A549 (cell line): Measurements from ENCODE around the gene ARL4A. TPM values are rescaled to one million over a fixed set of nuclear protein-coding genes. Genes with fewer than 3 reads are reported as not detected.

Experiments
- ATAC-seq, 2 experiments: fragments of 200-7000 bp in 1 of 2; fragments of >200 bp in 1 of 2; cut with Nextera tagmentation in 1 of 2; cut with Tn5 transposase in 1 of 2; 3 replicates each; pipeline versions ENCODE4 v1.8.0 to v1.9.1; 2018 to 2020; ENCODE audit warnings: mild to moderate bottlenecking in 1 of 2, moderate library complexity in 1 of 2
- CTCF ChIA-PET: fragments of 300-600 bp; sonication (Branson Sonifier 250); formaldehyde crosslinking; extraction: SDS; loops from one replicate; lab custom pipeline; 2021; ENCODE audit warnings: antibody characterized with exemption, inconsistent platforms; lab: Yijun Ruan, JAX
- POLR2A ChIA-PET: fragments of 350-600 bp; formaldehyde crosslinking; extraction: SDS; loops from one replicate; lab custom pipeline; 2021; ENCODE audit warnings: antibody characterized with exemption, inconsistent platforms; lab: Yijun Ruan, JAX
- DNase-seq, 2 experiments: peaks; one replicate each; pipeline versions ENCODE4 v3.0.0 to v3.0.0-alpha.2; 2011 to 2016; ENCODE audit warnings: low read depth in 1 of 2, low spot score in 1 of 2
- FAIRE-seq: peaks from 2 replicates; lab custom pipeline; 2011; peaks lifted over from hg19 to GRCh38; lab: Jason Lieb, UNC
- H3K27ac ChIP-seq, 2 experiments: fragments of >200 bp; sonication (Bioruptor Twin); formaldehyde crosslinking; 3 replicates each; pipeline ENCODE4 v1.5.1; 2016 to 2017
- H3K4me1 ChIP-seq: fragments of >200 bp; sonication (Bioruptor Twin); formaldehyde crosslinking; 3 replicates; pipeline ENCODE4 v1.6.1; 2016
- H3K4me2 ChIP-seq: fragments of >200 bp; sonication (Bioruptor Twin); formaldehyde crosslinking; 3 replicates; pipeline ENCODE4 v1.6.1; 2016
- H3K4me3 ChIP-seq: fragments of >200 bp; sonication (Bioruptor Twin); formaldehyde crosslinking; 3 replicates; pipeline ENCODE4 v1.5.1; 2016
- H3K9me3 ChIP-seq: fragments of >200 bp; sonication (Bioruptor Twin); formaldehyde crosslinking; 3 replicates; pipeline ENCODE4 v1.6.1; 2016
- BHLHE40 ChIP-seq: IDR thresholded peaks from 2 replicates; pipeline ENCODE4 v1.6.1; 2012; ENCODE audit warnings: low read depth, low read length, inconsistent platforms
- CBX8 ChIP-seq: fragments of 200-600 bp; sonication (generic); IDR thresholded peaks from 2 replicates; pipeline ENCODE4 v1.6.1; 2016
- CEBPB ChIP-seq, 2 experiments: fragments of >200 bp in 1 of 2; sonication (Bioruptor Twin) in 1 of 2; formaldehyde crosslinking in 1 of 2; IDR thresholded peaks; 2 replicates each; pipeline ENCODE4 v1.6.1; 2012 to 2016
- EHMT2 ChIP-seq: fragments of 200-600 bp; sonication (generic); IDR thresholded peaks from 2 replicates; pipeline ENCODE4 v1.6.1; 2016; ENCODE audit warnings: antibody characterized with exemption, low read depth, mild to moderate bottlenecking, moderate library complexity
- ELK1 ChIP-seq: fragments of 150-350 bp; IDR thresholded peaks from 2 replicates; pipeline ENCODE4 v1.6.1; 2014; ENCODE audit warnings: low read depth, mild to moderate bottlenecking, low read length
- EP300 ChIP-seq, 2 experiments: fragments of >200 bp; sonication (Bioruptor Twin); formaldehyde crosslinking; IDR thresholded peaks; 2 replicates in 1 of 2; 3 replicates in 1 of 2; pipeline ENCODE4 v1.6.1; 2016 to 2017
- FOSB ChIP-seq: fragments of 250-450 bp; sonication (Bioruptor Pico); IDR thresholded peaks from 2 replicates; pipeline ENCODE4 v1.5.0; 2020; ENCODE audit warnings: mild to moderate bottlenecking, moderate library complexity
- HDAC2 ChIP-seq: fragments of 200-600 bp; sonication (generic); IDR thresholded peaks from 2 replicates; pipeline ENCODE4 v1.6.1; 2016
- HOXB5 ChIP-seq: fragments of 250-450 bp; sonication (Bioruptor Pico); IDR thresholded peaks from 2 replicates; pipeline ENCODE4 v1.5.0; 2020; ENCODE audit warnings: mild to moderate bottlenecking, moderate library complexity
- KDM1A ChIP-seq: fragments of 200-600 bp; sonication (generic); IDR thresholded peaks from 2 replicates; pipeline ENCODE4 v1.6.1; 2016; ENCODE audit warnings: low read depth, mild to moderate bottlenecking
- MAZ ChIP-seq: fragments of 150-350 bp; IDR thresholded peaks from 2 replicates; pipeline ENCODE4 v1.6.1; 2014; ENCODE audit warnings: antibody characterized with exemption, low read depth, low read length, borderline replicate concordance
- MYC ChIP-seq: IDR thresholded peaks from 2 replicates; pipeline ENCODE4 v1.6.1; 2012; ENCODE audit warnings: mild to moderate bottlenecking, inconsistent platforms, low read length, improper control_type of control experiment, borderline replicate concordance
- PBX3 ChIP-seq: IDR thresholded peaks from 2 replicates; pipeline ENCODE4 v1.6.1; 2012
- POLR2A ChIP-seq: IDR thresholded peaks from 2 replicates; pipeline ENCODE4 v1.6.1; 2012; ENCODE audit warnings: mild to moderate bottlenecking, low read length
- POLR2AphosphoS2 ChIP-seq: conservative IDR thresholded peaks from 2 replicates; pipeline ENCODE4 v1.6.1; 2012; ENCODE audit warnings: low read length, improper control_type of control experiment, inconsistent platforms
- RCOR1 ChIP-seq: fragments of 150-350 bp; IDR thresholded peaks from 2 replicates; pipeline ENCODE4 v1.6.1; 2014; ENCODE audit warnings: antibody characterized with exemption, low read length, low read depth
- REST ChIP-seq: fragments of 200-600 bp; sonication (generic); IDR thresholded peaks from 2 replicates; pipeline ENCODE4 v1.6.1; 2016; ENCODE audit warnings: antibody characterized with exemption, mild to moderate bottlenecking, moderate library complexity
- SREBF2 ChIP-seq: fragments of 450-650 bp; IDR thresholded peaks from 2 replicates; pipeline ENCODE4 v1.6.1; 2014; ENCODE audit warnings: mild to moderate bottlenecking, moderate library complexity
- ZC3H11A ChIP-seq: fragments of 450-650 bp; IDR thresholded peaks from 2 replicates; pipeline ENCODE4 v1.6.1; 2014; ENCODE audit warnings: antibody characterized with exemption, mild to moderate bottlenecking
- WGBS: methylation state at CpG from one replicate; pipeline ENCODE4 v1.1.6; 2017; ENCODE audit errors: missing lambda C conversion rate; 5-methylcytosine and 5-hydroxymethylcytosine counted together
- polyA plus RNA-seq, 4 experiments: library from polyadenylated mRNA; depleted of rRNA in 3 of 4; stranded (reverse); fragments of >200 nt; fragmentation: RNase III in 1 of 4; extraction: RNeasy Plus Mini Kit Qiagen cat#74134 plus additional on column Dnase treatment in 1 of 4; gene quantifications; 2 replicates in 3 of 4; 3 replicates in 1 of 4; pipeline ENCODE4 v1.2.3, GENCODE V29; 2011 to 2017
- TF ChIP-seq, protein P1 (sequence below): fragments of 450-650 bp; IDR thresholded peaks from 2 replicates; pipeline ENCODE4 v1.6.1; 2014; ENCODE audit warnings: antibody characterized with exemption

ARL4A gene
- polyA plus RNA-seq, 2 of the 4 experiments (the other 2 are of a cell fraction) = 51.9 to 76.1 TPM

DNA sequence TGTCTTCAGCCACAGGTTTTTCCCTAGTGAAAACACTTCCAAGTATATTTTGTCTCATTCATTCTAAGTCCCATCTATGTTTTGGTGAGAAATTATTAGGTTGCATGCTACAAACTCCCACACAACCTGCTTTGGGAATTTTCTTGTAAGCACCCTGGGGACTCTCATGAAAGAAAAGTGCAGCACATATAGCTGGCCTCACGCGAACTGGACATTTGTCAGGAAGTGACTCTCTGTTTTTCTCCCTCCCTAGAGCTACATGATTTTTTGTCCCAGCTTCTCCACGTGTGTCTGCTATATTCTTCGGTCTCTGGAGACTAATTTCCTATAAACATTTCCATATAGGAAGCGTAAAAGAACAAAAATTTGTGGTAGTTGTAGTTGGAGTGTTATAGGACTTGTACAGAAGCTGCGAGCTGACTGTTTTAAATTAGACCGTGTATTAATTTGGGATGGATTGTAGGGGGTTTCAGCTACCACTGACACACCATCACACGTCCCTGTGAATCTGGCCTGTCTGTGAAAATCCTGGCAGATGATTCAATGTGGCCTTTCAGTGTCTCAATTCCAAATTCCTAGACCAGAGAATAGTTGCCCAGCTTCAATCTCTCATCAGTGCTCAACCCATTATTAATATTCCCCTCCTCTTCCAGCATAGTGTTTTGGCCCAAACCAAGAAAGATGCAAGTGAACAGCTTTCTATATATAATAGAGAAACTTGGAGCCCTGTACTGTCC is 40.2 kb downstream of the ARL4A start:
- ATAC-seq (no peak), FAIRE-seq (no peak), DNase-seq (no peak)
- Histone ChIP-seq H3K4me3 (no peak overlapping the region), H3K9me3 (no peaks in the 10 kb centered on the region), H3K4me2 (no peak overlapping the region), H3K27ac (0 out of 6 replicates have a peak overlapping the region, but pooled peaks of 1 of the 2 experiments have one; percentile 3), H3K4me1 (peaks cover 25% of the 10 kb centered on the region)
- POLR2A ChIA-PET = no interaction called here
- TF ChIP-seq CBX8 (no peak), BHLHE40 (no peak), KDM1A (no peak), MYC (no peak), ZC3H11A (no peak), POLR2AphosphoS2 (no peak), POLR2A (no peak), CEBPB (IDR thresholded peaks at IDR 0.05) (no peak), HOXB5 (CRISPR knock-in tag) (no peak), REST (no peak), PBX3 (no peak), HDAC2 (no peak), FOSB (CRISPR knock-in tag) (no peak), SREBF2 (no peak), ELK1 (no peak)
- TF ChIP-seq, protein P1, sequence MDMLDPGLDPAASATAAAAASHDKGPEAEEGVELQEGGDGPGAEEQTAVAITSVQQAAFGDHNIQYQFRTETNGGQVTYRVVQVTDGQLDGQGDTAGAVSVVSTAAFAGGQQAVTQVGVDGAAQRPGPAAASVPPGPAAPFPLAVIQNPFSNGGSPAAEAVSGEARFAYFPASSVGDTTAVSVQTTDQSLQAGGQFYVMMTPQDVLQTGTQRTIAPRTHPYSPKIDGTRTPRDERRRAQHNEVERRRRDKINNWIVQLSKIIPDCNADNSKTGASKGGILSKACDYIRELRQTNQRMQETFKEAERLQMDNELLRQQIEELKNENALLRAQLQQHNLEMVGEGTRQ = no peak
- WGBS = 58% methylated on average over 8 of the region's 8 CpGs
- CTCF ChIA-PET = interaction anchor here (0.8 to 2.2 kb wide), 3 partner anchors 41 kb away, joined by 3 to 16 read pairs (median 4); partner anchors contain the start of gene ARL4A

DNA sequence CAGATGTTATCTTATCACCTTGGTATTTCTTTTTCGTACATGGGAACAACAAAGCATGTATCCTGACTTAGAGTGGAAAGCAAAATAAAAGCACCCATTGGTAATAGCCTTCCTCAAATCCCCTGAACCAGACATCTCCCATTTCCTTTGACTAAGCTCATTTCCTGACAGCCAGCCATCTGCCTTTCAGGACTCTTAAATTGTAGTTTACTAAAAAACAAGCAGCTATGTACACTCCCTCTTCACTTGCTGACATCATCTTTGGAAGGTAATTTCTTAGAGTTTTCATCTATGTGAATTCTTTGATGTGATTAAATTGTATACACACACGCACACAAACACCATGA is 40.7 kb downstream of the ARL4A start:
- Histone ChIP-seq H3K4me2 (no peak overlapping the region), H3K9me3 (no peaks in the 10 kb centered on the region), H3K4me3 (no peak overlapping the region), H3K27ac (no peak overlapping the region), H3K4me1 (peaks cover 21% of the 10 kb centered on the region; the same call in 2 of the 3 replicates)
- ChIA-PET CTCF (interaction anchor here (0.8 to 1.1 kb wide), 2 partner anchors 40 to 42 kb away, joined by 3 to 4 read pairs; no protein-coding TSS in a partner anchor), POLR2A (no interaction called here)
- no peak for FAIRE-seq
- WGBS = 91% methylated on average over 2 of the region's 2 CpGs
- TF ChIP-seq SREBF2 (no peak), REST (no peak), EHMT2 (no peak), MAZ (no peak), EP300 (IDR thresholded peaks at IDR 0.05) (no peak), RCOR1 (no peak)
- DNase-seq = no peak
- ATAC-seq = no peak
